GM04503 (cell line): Measurements from ENCODE around the gene CDK5.
"Not testable (repeated sequence)": the region's sequence is repeated elsewhere in the genome, so short reads cannot be mapped to it uniquely, and the experiment has no call there.

Experiments
- DNase-seq: peaks from one replicate; pipeline ENCODE4 v3.0.0-alpha.2; 2012; ENCODE audit warnings: low read depth

CDK5 gene

DNA sequence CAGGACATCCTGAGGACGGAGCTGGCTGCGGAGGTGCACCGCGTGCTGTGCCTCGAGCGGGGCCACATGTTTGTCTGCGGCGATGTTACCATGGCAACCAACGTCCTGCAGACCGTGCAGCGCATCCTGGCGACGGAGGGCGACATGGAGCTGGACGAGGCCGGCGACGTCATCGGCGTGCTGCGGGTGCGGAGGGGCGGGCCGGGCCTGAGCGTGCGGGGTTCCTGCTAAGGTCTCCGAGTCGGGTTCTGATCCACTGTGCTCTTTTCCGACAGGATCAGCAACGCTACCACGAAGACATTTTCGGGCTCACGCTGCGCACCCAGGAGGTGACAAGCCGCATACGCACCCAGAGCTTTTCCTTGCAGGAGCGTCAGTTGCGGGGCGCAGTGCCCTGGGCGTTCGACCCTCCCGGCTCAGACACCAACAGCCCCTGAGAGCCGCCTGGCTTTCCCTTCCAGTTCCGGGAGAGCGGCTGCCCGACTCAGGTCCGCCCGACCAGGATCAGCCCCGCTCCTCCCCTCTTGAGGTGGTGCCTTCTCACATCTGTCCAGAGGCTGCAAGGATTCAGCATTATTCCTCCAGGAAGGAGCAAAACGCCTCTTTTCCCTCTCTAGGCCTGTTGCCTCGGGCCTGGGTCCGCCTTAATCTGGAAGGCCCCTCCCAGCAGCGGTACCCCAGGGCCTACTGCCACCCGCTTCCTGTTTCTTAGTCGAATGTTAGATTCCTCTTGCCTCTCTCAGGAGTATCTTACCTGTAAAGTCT lies 43.8 kb downstream of the CDK5 start:
- peak; percentile 15 for DNase-seq

DNA sequence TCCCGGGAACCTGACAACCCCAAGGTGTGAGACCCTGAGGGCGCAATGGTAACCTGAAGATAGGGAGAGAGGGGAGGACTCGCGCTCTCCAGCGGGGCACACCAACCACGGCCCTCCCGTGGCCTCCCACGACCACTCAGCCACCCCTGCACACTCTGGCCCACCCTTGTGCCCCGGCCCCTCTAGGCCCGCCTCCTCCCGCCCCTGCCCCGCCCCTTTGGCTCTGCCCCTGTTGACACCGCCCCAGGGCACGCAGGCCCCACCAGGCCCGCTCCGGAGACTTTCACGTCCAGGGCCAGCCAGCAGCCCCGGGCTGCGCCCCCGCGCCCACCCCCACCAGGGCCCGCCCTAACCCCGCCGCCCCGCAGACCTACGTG lies 44.4 kb downstream of the CDK5 start:
- no peak for DNase-seq

DNA sequence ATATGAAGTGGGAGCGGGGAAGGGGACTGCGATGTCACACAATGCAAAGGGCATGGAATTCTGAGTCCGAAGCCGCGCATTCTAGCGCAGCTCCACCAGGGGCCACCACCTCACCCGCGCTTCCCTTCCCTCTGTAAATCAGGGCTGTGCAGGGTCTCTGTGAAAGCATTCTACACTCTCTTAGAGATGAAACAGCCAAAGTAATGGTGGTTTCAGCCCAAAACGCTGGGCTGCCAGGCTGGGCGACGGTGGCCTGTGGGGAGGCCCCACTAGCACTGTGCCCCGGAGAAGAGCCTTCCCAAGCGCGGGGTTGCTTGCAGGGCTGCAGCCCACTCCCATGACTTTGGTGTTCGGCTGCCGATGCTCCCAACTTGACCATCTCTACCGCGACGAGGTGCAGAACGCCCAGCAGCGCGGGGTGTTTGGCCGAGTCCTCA lies 44.8 kb downstream of the CDK5 start:
- no peak for DNase-seq

DNA sequence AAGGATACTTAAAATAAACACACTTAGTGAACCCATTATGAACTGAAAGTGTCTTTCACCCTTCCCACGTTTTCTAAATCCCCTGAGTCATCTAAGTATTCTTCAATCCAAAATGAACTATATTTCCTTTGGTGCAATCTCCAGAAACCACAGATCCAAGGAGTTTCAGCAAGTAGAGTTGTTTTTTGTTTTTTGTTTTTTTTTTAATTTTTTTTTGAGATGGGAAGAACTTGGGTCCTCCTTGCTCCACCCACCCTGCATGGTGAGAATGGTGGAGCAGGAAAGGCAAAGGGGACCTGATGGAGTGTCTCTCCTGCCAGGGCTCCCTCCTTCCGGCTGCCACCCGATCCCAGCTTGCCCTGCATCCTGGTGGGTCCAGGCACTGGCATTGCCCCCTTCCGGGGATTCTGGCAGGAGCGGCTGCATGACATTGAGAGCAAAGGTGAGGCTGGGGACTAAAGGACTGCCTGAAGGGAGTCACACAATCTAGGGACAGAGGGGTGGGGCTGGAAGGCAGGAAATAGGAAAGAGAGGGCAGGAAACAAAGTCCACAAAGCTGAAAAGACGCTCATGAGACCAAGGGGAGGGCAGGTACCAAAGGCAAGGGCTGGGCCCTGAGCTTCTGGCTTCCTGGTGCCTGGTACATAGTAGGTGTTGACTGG lies 45.5 kb downstream of the CDK5 start:
- DNase-seq, result no peak

DNA sequence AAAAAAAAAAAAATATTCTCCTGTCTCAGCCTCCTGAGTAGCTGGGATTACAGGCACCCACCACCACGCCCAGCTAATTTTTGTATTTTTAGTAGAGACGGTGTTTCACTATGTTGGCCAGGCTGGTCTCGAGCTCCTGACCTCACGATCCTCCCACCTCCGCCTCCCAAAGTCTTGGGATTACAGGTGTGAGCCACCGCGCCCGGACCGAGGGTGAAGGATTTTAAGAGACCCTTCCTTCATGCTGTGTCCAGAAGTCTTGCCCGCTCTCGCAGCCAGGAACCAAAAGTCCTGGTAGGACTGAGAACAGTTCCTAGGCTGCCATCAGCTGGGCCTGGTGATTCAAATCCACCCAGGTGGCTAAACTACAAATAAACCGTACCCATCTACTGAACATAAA lies 46.1 kb downstream of the CDK5 start:
- not testable (repeated sequence) for DNase-seq

DNA sequence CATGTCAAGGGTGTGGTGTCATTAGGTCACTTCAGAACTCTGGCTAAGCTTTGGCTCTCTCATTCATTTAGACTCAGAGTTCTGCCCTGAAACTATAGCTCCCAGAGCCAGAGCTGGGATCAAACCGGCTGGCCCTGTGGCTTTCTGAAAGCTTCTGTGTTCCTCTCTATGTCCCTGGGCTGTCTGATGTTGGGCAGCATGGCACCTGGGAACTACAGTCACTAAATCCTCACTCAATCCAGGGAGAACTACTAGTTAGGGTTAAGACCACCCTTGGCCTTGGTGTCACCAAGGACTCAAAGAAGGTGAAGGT lies 46.6 kb downstream of the CDK5 start:
- DNase-seq, result no peak

DNA sequence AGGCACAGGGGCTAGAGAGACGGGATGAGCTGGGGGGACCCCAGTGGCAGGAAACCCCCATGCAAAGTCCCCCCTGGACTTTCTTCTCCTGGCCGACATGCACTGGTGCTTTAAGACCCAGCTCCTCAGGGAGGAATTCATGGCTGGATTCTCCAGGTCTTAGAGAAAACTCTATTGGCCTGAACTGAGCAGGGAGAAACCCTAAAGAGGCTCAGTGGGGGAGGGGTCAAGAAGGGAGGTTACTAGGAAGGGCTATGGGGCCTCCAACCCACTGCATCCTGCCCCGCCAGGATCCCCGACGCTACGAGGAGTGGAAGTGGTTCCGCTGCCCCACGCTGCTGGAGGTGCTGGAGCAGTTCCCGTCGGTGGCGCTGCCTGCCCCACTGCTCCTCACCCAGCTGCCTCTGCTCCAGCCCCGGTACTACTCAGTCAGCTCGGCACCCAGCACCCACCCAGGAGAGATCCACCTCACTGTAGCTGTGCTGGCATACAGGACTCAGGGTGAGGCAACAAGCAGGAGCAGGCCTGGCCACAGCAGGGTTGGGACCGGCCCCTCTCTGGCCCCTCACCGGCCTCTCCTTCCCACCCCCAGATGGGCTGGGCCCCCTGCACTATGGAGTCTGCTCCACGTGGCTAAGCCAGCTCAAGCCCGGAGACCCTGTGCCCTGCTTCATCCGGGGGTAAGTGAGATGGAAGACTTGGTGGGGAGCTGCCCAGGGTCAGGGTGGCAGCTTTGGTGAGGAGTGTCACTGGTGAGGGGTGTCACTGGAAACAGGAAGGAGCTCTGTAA lies 47.2 kb downstream of the CDK5 start:
- no peak for DNase-seq

DNA sequence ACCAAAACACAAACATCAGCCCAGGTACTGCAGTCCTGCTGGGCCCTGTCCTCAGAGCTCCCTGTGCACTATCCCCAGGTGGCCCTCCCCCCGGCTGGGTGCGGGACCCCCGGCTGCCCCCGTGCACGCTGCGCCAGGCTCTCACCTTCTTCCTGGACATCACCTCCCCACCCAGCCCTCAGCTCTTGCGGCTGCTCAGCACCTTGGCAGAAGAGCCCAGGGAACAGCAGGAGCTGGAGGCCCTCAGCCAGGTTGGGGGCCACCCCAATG lies 47.7 kb downstream of the CDK5 start:
- no peak for DNase-seq

DNA sequence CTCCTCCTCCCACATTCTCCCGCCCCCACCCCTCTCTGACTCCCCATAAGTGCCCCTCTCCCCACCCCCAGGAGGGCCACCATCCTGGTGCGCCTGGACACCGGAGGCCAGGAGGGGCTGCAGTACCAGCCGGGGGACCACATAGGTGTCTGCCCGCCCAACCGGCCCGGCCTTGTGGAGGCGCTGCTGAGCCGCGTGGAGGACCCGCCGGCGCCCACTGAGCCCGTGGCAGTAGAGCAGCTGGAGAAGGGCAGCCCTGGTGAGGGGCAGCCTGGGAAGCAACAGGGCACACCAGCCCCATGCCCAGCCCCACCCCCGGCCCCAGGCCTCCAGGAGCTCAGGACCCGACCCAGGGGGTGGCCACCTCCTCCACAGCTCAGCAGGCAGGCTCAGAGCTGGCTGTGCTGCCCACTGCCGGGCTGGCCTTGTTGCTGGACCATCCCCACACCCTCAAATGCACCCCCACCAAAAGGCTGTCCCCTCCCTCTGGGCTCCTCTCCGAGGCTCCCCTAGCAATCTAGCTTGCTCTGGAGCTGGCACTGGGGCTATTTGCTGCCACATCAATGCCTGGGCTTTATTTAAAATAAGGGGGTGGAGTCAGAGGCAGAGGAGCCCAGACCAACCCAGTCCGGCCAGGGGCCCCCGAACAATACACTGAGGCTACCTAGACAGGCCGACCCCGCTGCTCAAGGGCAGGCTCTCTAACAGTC lies 48.2 kb downstream of the CDK5 start:
- no peak for DNase-seq

DNA sequence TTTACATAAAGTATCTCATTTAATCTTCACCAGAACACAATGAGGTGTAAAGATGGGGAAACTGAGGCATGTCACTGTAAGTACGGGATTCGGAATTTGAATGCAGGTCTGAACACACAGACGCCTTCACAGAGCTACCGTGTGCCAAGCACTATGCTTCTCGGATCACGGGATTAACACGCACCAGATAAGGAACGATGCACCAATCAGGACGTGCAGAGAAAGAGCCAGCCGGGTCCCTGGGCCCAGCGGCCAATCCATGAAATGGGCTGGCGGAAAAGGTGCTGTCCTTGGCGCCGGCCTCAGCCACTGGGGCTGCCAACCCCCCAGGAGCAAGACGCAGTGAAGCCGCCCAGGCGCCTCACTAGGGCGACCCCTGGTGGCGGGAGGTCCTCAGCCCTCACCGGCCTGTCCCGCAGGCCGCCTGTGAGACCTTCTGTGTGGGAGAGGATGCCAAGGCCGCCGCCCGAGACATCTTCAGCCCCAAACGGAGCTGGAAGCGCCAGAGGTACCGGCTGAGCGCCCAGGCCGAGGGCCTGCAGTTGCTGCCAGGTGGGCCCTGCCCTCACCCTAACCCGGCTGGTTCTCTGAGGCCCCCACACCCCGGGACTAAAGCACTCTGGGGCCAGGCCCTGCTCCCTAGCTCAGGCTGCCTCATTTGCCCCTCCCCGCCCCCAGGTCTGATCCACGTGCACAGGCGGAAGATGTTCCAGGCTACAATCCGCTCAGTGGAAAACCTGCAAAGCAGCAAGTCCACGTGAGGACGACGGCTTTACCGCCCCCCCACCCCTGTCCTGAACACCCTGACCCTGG lies 49.0 kb downstream of the CDK5 start:
- DNase-seq, result no peak

DNA sequence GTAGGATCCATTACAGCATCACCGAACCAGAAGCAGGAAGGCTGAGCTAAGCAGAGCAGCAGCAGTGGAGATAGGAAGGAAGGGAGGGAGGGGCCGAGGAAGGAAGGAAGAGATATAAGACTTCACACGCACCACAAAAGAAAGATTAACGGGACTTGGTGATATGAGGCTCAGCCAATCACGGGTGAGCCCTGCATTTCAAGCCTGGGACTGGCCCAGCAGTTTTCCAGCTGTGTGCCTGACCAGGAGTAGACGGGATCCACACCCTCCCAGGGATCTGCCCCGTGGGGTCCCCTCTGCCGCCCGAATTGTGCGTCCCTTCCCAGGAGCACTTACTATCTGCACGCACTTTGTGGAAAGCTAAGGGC lies 49.6 kb downstream of the CDK5 start:
- no peak for DNase-seq

DNA sequence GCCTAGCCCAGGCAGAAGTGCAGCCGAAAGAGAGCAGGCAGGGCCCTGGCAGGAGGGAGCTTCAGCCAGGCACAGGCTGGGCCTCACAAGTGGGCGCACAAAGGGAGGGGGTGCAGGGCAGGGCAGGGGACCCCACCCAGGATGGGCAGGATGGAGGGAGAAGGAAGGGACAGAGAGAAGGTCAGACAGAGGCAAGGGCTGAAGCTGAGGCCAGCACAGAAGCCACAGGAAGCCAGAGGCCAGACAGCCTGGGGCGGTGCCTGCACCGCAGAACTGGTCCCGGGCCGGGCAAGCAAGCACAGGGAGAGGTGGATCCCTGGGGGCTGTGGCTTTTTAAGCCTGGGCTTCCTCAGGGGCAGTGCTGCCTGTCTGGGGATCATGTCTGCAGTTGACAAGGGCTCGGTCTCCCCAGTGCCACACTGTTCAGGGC lies 50.2 kb downstream of the CDK5 start:
- DNase-seq, result no peak

DNA sequence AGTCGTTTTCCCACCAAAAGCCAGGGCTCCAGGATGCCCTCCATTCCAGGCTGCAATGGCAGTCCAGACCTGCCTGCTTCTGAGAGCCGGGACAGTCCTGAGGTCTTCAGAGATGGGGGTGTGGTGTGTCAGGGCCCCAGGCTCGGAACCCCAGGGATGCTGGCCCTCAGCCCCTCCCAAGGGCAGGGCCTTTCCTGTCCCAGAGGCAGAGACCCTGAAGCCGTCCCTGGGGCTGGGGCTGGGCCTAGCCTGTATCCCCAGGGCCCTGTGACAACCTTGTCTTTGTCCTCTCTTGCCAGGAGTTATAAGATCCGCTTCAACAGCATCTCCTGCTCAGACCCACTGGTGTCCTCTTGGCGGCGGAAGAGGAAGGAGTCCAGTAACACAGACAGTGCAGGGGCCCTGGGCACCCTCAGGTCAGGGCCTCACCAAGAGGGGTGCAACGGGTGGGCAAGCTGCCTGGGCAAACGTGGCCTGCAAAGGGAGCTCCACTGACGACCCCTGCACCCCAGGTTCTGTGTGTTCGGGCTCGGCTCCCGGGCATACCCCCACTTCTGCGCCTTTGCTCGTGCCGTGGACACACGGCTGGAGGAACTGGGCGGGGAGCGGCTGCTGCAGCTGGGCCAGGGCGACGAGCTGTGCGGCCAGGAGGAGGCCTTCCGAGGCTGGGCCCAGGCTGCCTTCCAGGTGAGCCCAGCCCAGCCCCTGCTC lies 51.0 kb downstream of the CDK5 start:
- no peak for DNase-seq

DNA sequence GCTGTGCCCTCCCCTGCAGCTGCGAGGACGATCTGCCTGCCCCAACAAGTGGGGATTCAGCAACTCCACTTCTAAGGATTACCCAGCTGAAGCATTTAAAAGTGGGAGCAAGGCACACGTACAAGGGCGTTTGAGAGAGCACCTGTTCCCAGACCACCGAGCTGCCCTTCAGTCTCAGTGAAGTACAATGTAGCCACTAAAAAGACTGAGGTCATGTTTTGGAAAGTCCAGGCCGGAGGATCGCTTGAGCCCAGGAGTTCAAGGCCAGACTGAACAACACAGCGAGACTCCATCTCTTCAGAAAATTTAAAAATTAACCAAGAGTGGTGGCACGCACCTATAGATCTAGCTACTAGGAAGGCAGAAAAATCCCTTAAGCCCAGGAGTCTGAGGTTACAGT lies 52.1 kb downstream of the CDK5 start:
- DNase-seq, result no peak
